Pulmonary artery endothelial cell (primary cell): ENCODE data around the gene CCDC18. TPM values are rescaled to one million over a fixed set of nuclear protein-coding genes. Genes with fewer than 3 reads are reported as not detected.
A peak's percentile ranks its signal among the peaks of the same experiment; 100 is the strongest.
"Not testable (repeated sequence)": the region's sequence is repeated elsewhere in the genome, so short reads cannot be mapped to it uniquely, and the experiment has no call there.

Experiments
- DNase-seq: peaks from one replicate; pipeline ENCODE4 v3.0.0-alpha.2; 2011; ENCODE audit warnings: low read depth, low spot score
- total RNA-seq: library from RNA; depleted of rRNA; stranded (reverse); fragments of >200 nt; gene quantifications from 2 replicates; pipeline ENCODE4 v1.2.3, GENCODE V29; 2014

CCDC18 gene
- total RNA-seq, 1 donor from 2014 or later, result 9.0 TPM

GRCh38 chr1:93171549-93172034 lies 8.9 kb upstream of the CCDC18 start:
- DNase-seq, result no peak

- no peak for DNase-seq
These were observed 7.7 kb upstream of the CCDC18 start for GRCh38 chr1:93172778-93173177.

GRCh38 chr1:93174638-93175037 lies 5.9 kb upstream of the CCDC18 start:
- DNase-seq, result not testable (repeated sequence)

- no peak for DNase-seq
These were observed 2.5 kb upstream of the CCDC18 start for GRCh38 chr1:93177991-93178390.

GRCh38 chr1:93178418-93178817 lies 2.1 kb upstream of the CCDC18 start:
- DNase-seq, result no peak

GRCh38 chr1:93179886-93180722 lies 420 bp upstream of the CCDC18 start, which contains the start of gene TMED5:
TSS of gene TMED5 (minus strand) at chr1:93180413. CDS start at chr1:93180242, 171 bp downstream.
- DNase-seq, result peak; percentile 93

- no peak for DNase-seq
These were observed 6.1 kb downstream of the CCDC18 start for GRCh38 chr1:93186667-93187066.

- no peak for DNase-seq
These were observed 9.9 kb downstream of the CCDC18 start for GRCh38 chr1:93190432-93190831.

- no peak for DNase-seq
These were observed 13.9 kb downstream of the CCDC18 start for GRCh38 chr1:93194231-93194990.

GRCh38 chr1:93196591-93196990 lies 16.1 kb downstream of the CCDC18 start:
- DNase-seq, result no peak

- DNase-seq, result no peak
These were observed 18.6 kb downstream of the CCDC18 start for GRCh38 chr1:93199150-93199549.

- no peak for DNase-seq
These were observed 19.6 kb downstream of the CCDC18 start for GRCh38 chr1:93200086-93200620.

GRCh38 chr1:93200714-93201113 lies 20.2 kb downstream of the CCDC18 start:
- DNase-seq, result no peak

GRCh38 chr1:93205892-93206566 lies 25.5 kb downstream of the CCDC18 start:
- no peak for DNase-seq

- DNase-seq, result no peak
These were observed 26.0 kb downstream of the CCDC18 start for GRCh38 chr1:93206567-93206954.

- no peak for DNase-seq
These were observed 26.7 kb downstream of the CCDC18 start for GRCh38 chr1:93207211-93207610.

GRCh38 chr1:93215322-93215721 lies 34.8 kb downstream of the CCDC18 start:
- DNase-seq, result no peak

GRCh38 chr1:93219443-93219842 lies 38.9 kb downstream of the CCDC18 start:
- DNase-seq, result no peak

GRCh38 chr1:93220716-93221115 lies 40.2 kb downstream of the CCDC18 start:
- not testable (repeated sequence) for DNase-seq

- no peak for DNase-seq
These were observed 41.4 kb downstream of the CCDC18 start for GRCh38 chr1:93221913-93222312.

- no peak for DNase-seq
These were observed 42.6 kb downstream of the CCDC18 start for GRCh38 chr1:93223023-93223675.
